NCI-H69 (cell line): Measurements from ENCODE around the gene UROD.
"Not testable (repeated sequence)": the region's sequence is repeated elsewhere in the genome, so short reads cannot be mapped to it uniquely, and the experiment has no call there.

Experiments used
- DNase-seq: peaks from one replicate; lab custom pipeline; 2025; lab: John Stamatoyannopoulos, UW

UROD gene

DNA sequence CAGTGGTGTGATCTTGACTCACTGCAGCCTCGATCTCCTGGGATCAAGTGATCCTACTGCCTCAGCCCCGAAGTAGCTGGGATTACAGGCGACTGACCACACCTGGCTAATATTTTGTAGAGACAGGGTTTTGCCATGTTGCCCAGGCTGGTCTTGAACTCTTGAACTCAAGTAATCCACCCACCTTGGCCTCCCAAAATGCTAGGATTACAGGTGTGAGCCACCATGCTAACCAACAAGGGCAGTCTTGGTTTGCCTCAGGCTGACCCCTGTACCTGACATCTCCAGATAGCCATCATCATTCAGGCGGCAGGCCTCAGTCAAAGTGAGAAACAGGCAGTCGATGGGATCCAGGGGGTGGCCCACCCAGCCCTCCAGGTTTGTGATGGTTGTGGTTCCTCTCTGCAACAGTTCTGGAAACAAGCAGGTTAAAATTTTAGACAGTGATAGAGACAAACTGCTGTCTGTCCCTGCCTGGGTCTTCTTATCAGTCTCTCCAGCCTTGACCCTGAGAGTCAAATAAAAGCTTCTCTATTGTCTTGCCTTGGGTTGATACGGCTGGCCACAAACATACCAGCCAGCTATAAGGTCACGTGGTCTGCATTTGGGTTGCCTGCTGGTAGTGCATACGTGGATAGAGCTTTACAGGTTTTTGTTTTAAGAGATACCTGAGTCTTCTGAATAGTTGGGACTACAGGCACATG is 26.8 kb downstream of the UROD start:
- DNase-seq = no peak

DNA sequence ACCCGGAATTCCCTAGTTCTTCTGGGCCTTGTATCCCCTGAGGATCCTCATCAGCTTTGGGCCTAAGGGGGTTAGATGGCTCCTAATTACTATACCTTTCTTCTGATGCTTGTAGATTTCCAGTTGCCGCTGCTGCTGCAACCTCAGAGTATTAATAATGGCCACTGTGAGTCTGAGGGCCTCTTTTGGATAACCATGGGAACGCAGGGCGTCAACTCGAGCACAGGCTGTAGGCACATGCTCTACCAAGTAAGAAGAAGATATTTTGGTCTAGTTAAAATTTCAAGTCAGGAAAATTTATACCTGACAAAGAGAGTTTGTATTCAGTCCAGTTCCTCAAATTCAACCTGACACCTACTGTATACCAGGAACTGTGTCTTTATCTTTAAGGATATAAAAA is 28.2 kb downstream of the UROD start:
- no peak for DNase-seq

DNA sequence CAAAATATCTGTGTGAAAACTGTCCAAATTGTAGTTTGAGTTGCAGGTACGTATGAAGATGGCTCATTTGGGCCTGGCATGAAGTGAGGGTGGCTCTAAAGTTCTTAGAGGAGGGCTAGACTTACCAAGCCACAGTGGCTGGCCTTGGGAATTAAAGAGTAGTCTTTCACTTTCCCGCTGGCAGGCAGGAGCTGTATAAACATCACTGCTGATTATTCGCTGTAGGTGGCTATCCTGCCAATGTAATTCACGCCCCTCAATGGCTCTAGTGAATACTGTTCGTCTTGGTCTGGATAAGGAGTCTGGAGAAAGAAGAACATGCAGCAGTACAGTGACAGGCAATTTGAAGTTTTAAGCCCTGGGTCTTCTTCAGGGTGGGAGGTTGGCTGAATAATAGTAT is 31.0 kb downstream of the UROD start:
- no peak for DNase-seq

DNA sequence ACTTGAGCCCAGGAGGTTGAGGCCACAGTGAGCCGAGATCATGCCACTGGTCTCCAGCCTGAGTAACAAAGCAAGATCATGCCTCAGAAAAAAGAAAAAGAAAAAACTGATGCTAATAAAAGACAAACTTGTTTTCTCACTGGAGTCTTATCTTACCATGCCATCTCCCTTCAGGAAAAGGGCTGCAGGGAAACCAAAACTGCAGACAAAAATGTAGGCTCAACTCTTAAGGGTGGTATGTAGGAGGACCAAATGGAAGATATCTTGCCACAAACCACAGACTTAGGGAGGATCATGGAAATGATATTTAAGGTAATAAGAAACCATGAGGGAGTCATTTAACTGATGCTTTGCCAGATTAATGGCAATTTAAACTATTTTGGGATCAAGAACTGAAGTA is 32.9 kb downstream of the UROD start:
- no peak for DNase-seq

DNA sequence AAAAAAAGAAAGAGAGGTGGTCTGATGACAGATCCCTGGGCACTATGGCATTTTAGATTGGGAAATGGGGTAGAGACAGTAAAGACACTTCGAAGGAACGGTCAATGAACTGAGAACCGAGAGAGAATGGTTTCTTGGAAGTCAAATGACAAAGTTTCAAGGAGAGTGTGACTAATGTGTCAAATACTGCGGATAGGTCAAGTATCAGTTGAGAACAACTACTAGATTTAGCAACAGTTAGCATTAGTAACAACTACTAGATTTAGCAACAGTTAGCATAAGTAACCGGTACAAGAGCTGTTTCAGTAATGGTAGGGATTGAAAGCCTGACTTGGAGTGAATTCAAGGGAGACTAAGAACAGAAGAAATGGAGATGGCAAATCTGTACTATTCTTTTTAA is 35.0 kb downstream of the UROD start:
- DNase-seq = no peak

DNA sequence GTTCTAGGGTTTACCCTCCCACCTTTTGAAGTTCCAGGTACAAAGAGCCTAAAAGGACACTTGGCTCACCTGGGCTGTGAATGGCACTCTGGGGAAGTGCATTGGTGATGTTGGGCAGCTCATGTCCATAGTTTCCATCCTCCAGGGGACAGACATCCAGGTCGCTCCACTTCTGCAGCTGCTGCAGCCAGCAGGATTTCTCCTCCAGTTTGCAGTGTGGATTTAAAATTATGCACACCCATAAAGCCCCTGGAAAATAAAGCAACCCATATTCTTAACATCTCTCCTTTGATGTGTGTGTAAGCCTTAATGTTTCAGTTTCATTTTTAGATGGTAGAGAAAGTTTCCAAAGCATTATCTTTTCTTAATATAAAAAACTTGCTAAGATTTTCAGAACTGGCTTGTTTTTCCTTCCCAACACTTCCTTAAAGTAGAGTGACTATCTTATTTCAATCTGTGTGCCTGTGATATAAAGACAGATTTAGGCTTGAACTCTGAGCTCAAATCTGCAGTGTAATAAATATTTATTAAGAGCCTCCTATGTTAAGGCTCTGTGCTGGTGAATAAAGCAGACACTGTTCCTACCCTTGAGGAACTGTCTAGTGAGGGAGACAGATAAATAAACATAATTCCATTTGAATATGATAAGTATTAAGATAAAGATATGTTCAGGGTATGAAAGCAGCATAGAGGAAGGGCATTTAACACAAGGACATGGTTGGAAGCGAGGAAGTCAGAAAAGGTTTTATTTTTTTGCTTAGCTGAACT is 39.1 kb downstream of the UROD start:
- DNase-seq = no peak

DNA sequence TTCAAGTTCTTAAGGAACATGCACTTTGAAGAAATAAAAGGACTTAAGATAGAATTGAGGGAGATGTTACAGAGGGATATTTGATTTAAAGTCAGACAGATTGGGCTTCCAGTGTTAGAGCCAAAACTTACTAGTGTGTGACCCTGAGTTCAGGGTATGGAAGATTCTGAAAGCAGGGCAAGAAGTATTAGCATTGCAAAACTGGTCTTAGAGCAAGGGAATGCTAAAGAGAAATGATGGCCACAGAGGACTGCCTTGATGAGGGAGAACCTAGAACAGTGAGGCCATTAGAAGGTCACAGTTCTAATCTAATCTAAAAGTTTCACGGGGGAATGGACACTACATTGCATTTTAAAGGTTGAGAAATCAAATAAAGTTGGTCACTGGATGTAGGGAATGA is 45.5 kb downstream of the UROD start:
- no peak for DNase-seq

DNA sequence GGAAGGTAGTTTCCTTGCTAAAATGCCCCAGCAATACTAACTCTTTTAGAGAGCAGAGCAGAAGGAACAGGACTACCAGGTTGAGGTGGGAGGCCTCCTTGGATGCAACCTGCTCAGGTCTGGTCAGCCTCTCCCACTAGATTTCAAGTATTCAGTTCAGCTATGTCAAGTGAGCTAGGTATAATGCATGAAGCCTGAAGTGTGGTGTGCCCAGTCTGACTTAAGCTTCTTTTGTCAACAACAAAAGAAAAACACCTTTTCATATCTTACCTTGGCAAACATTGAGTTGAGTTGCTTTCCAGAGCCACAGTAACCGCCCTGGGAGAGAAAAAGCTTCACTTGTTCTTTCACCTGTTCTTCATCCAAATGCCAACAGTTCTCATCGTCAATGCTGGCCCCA is 47.8 kb downstream of the UROD start:
- DNase-seq = no peak

DNA sequence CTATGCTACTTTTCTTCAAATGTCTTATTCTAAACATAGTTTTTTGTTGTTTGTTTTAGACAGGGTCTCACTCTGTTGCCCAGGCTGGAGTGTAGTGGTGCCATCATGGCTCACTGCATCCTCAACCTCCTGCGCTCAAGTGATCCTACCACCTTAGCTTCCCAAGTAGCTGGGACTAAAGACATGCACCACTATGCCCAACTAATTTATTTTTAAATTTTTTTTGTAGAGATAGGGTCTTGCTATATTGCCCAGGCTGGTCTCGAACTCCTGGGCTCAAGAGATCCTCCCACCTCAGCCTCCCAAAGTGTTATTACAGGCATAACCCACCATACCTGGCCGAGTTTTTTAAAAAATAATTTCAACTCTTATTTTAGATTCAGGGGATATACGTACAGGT is 50.4 kb downstream of the UROD start:
- DNase-seq = not testable (repeated sequence)

DNA sequence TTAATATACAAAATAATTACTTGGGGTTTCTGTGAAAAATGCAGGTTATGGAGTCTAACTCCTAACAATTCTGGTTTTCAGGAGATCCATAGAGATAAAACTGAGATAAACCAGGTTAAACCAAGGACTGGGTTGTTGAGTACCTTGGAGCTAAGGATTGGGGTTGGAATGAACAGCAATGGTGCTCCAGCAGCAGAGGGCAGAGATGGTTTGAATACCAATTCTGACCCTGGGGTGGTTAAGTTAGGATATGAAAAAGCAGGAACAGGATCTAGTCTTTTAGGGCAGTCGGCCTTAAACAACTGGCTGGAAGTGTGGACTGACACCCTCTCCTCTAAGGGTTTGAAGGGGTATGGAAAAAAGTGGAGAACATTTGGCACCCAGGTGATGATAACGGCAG is 53.0 kb downstream of the UROD start:
- no peak for DNase-seq
